Peyer's patch (tissue), 4 donors: ENCODE measurements around the gene NCS1.

Experiments used
- CTCF ChIP-seq, 6 experiments: fragments of 450-650 bp in 4 of 6; fragments of 200-600 bp in 2 of 6; sonication (generic) in 1 of 6; IDR thresholded peaks; one replicate each; pipeline ENCODE4 v1.5.1; 2017 to 2019; ENCODE audit warnings: antibody characterized with exemption in 6 of 6, mild to moderate bottlenecking in 3 of 6, moderate library complexity in 1 of 6
- POLR2A ChIP-seq, 2 donors: fragments of 450-650 bp; IDR thresholded peaks; one replicate each; pipeline ENCODE4 v1.5.1; 2017; ENCODE audit warnings: antibody characterized with exemption in 2 of 2, mild to moderate bottlenecking in 2 of 2, moderate library complexity in 2 of 2

GRCh38 chr9:130122456-130122855 is 49.7 kb upstream of the NCS1 start:
- TF ChIP-seq CTCF (IDR thresholded peaks at IDR 0.05) = no peak
- TF ChIP-seq POLR2A (IDR thresholded peaks at IDR 0.05) = no peak
